ENCODE results near the gene STYXL1.

Gene STYXL1

GRCh38 chr7:75962607-75963380 is 85.0 kb downstream of the STYXL1 start:
- Histone ChIP-seq H3K4me3 (IDR thresholded peaks at IDR 0.05; ENCODE audit: insufficient read depth, low read depth, low read length) (no peak overlapping the region), H3K4me1 (ENCODE audit: low read depth, poor library complexity, severe bottlenecking) (peaks cover 28% of the 10 kb centered on the region), H3K27ac (no peak overlapping the region), H3K79me2 (ENCODE audit: insufficient read depth, low read depth) (no peaks in the 10 kb centered on the region; the same call in 1 of the 2 replicates), H4K20me1 (ENCODE audit: insufficient read depth) (no peaks in the 10 kb centered on the region), H2AFZ (ENCODE audit: low read depth) (no peak overlapping the region), H3K4me2 (no peak overlapping the region), H3K9ac (no peak overlapping the region), H3K27me3 (ENCODE audit: insufficient read depth, low read depth) (no peaks in the 10 kb centered on the region), H3K36me3 (ENCODE audit: insufficient read depth) (peaks cover under 1% of the 10 kb centered on the region; the same call in 1 of the 2 replicates)
- TF ChIP-seq CTCF (conservative IDR thresholded peaks at IDR 0.05; ENCODE audit: low read depth, low read length), result no peak

- Histone ChIP-seq H3K4me1 (ENCODE audit: low read depth, poor library complexity, severe bottlenecking) (peaks cover 18% of the 10 kb centered on the region), H3K36me3 (ENCODE audit: insufficient read depth) (peaks cover 2% of the 10 kb centered on the region; the same call in 1 of the 2 replicates), H3K79me2 (ENCODE audit: insufficient read depth, low read depth) (no peaks in the 10 kb centered on the region; the same call in 1 of the 2 replicates), H3K27ac (no peak overlapping the region), H3K9ac (no peak overlapping the region), H3K27me3 (ENCODE audit: insufficient read depth, low read depth) (no peaks in the 10 kb centered on the region), H3K4me3 (IDR thresholded peaks at IDR 0.05; ENCODE audit: insufficient read depth, low read depth, low read length) (no peak overlapping the region), H2AFZ (ENCODE audit: low read depth) (no peak overlapping the region), H3K4me2 (no peak overlapping the region), H4K20me1 (ENCODE audit: insufficient read depth) (no peaks in the 10 kb centered on the region)
- no peak for TF ChIP-seq CTCF (conservative IDR thresholded peaks at IDR 0.05; ENCODE audit: low read depth, low read length)
Measured at GRCh38 chr7:75961218-75961617, 86.6 kb downstream of the STYXL1 start.

- no peak overlapping the region for H3K4me2 ChIP-seq
- peaks cover 5% of the 10 kb centered on the region; the same call in 1 of the 2 replicates for H3K36me3 ChIP-seq (ENCODE audit: insufficient read depth)
Measured at GRCh38 chr7:75960372-75960771, 87.4 kb downstream of the STYXL1 start.

GRCh38 chr7:75958802-75959543 is 88.8 kb downstream of the STYXL1 start:
- Histone ChIP-seq H3K36me3 (ENCODE audit: insufficient read depth) (peaks cover 6% of the 10 kb centered on the region; the same call in 1 of the 2 replicates), H2AFZ (ENCODE audit: low read depth) (no peak overlapping the region), H3K27me3 (ENCODE audit: insufficient read depth, low read depth) (no peaks in the 10 kb centered on the region), H3K79me2 (ENCODE audit: insufficient read depth, low read depth) (no peaks in the 10 kb centered on the region; the same call in 1 of the 2 replicates), H3K4me2 (no peak overlapping the region), H3K4me3 (IDR thresholded peaks at IDR 0.05; ENCODE audit: insufficient read depth, low read depth, low read length) (no peak overlapping the region), H3K4me1 (ENCODE audit: low read depth, poor library complexity, severe bottlenecking) (no peaks in the 10 kb centered on the region), H3K9ac (no peak overlapping the region), H4K20me1 (ENCODE audit: insufficient read depth) (no peaks in the 10 kb centered on the region), H3K27ac (no peak overlapping the region)
- TF ChIP-seq CTCF (conservative IDR thresholded peaks at IDR 0.05; ENCODE audit: low read depth, low read length), result no peak

More at GRCh38 chr7:75960372-75960771, 87.4 kb downstream of the STYXL1 start:
- Histone ChIP-seq H3K79me2 (ENCODE audit: insufficient read depth, low read depth) (no peaks in the 10 kb centered on the region; the same call in 1 of the 2 replicates), H3K27ac (no peak overlapping the region), H4K20me1 (ENCODE audit: insufficient read depth) (no peaks in the 10 kb centered on the region), H3K27me3 (ENCODE audit: insufficient read depth, low read depth) (no peaks in the 10 kb centered on the region), H3K9ac (no peak overlapping the region), H3K4me3 (IDR thresholded peaks at IDR 0.05; ENCODE audit: insufficient read depth, low read depth, low read length) (no peak overlapping the region), H3K4me1 (ENCODE audit: low read depth, poor library complexity, severe bottlenecking) (peaks cover 10% of the 10 kb centered on the region), H2AFZ (ENCODE audit: low read depth) (no peak overlapping the region)
- TF ChIP-seq CTCF (conservative IDR thresholded peaks at IDR 0.05; ENCODE audit: low read depth, low read length), result no peak

All from KMS-11 (cell line).